HEK293 (cell line): ENCODE measurements around the gene MORF4L1.
"Not testable (repeated sequence)": the region's sequence is repeated elsewhere in the genome, so short reads cannot be mapped to it uniquely, and the experiment has no call there.

Source experiments
- CTCF ChIA-PET: fragments of 350-600 bp; formaldehyde crosslinking; extraction: SDS; loops from one replicate; lab custom pipeline; 2021; ENCODE audit warnings: antibody characterized with exemption; lab: Yijun Ruan, JAX
- POLR2A ChIA-PET: fragments of 300-600 bp; formaldehyde crosslinking; extraction: SDS; loops from one replicate; lab custom pipeline; 2020; ENCODE audit warnings: antibody characterized with exemption, inconsistent platforms; lab: Yijun Ruan, JAX
- H3K27ac ChIP-seq: fragments of 200-500 bp; sonication (Bioruptor generic); 2 replicates; pipeline ENCODE4 v1.5.1; 2014; ENCODE audit warnings: low read depth, low read length, control low read depth, inconsistent platforms; ENCODE audit errors: extremely low read depth
- H3K36me3 ChIP-seq, 2 experiments: fragments of 200-500 bp in 1 of 2; sonication (Bioruptor generic) in 1 of 2; 1 replicate in 1 of 2; 2 replicates in 1 of 2; pipeline ENCODE4 v1.5.1; 2014 to 2017; ENCODE audit warnings: inconsistent platforms in 2 of 2, low read length in 2 of 2; ENCODE audit not compliant: control insufficient read depth in 2 of 2, insufficient read depth in 1 of 2
- H3K4me1 ChIP-seq: fragments of 200-500 bp; sonication (Bioruptor generic); 2 replicates; pipeline ENCODE4 v1.5.1; 2014; ENCODE audit warnings: mild to moderate bottlenecking, low read length, inconsistent platforms; ENCODE audit not compliant: control insufficient read depth, insufficient read depth
- H3K4me3 ChIP-seq: 2 replicates; pipeline ENCODE4 v1.5.1; 2011; ENCODE audit warnings: low read depth, mild to moderate bottlenecking, control low read depth, low read length, moderate library complexity
- H3K9me3 ChIP-seq: fragments of 200-500 bp; sonication (Bioruptor generic); 2 replicates; pipeline ENCODE4 v1.5.1; 2014; ENCODE audit warnings: low read depth, low read length, inconsistent platforms; ENCODE audit not compliant: control insufficient read depth, insufficient read depth
- KLF10 ChIP-seq: fragments of 450-650 bp; IDR thresholded peaks from 2 replicates; pipeline ENCODE4 v1.5.1; 2018; ENCODE audit warnings: missing biosample characterization, mild to moderate bottlenecking, missing genetic modification characterization
- REPIN1 ChIP-seq: fragments of 450-650 bp; formaldehyde crosslinking; IDR thresholded peaks from 2 replicates; pipeline ENCODE4 v1.5.1; 2017; ENCODE audit warnings: missing biosample characterization, missing genetic modification characterization, low read depth
- SCRT1 ChIP-seq: fragments of 450-650 bp; formaldehyde crosslinking; IDR thresholded peaks from 2 replicates; pipeline ENCODE4 v1.5.1; 2016; ENCODE audit warnings: missing biosample characterization, missing genetic modification characterization, borderline replicate concordance
- SCRT2 ChIP-seq: fragments of 450-650 bp; formaldehyde crosslinking; IDR thresholded peaks from 2 replicates; pipeline ENCODE4 v1.5.1; 2016; ENCODE audit warnings: missing biosample characterization, missing genetic modification characterization
- WT1 ChIP-seq: fragments of 450-650 bp; formaldehyde crosslinking; IDR thresholded peaks from 2 replicates; pipeline ENCODE4 v1.5.1; 2016; ENCODE audit warnings: missing biosample characterization, missing genetic modification characterization
- ZNF121 ChIP-seq: fragments of 450-650 bp; formaldehyde crosslinking; IDR thresholded peaks from 2 replicates; pipeline ENCODE4 v1.5.1; 2016; ENCODE audit warnings: missing biosample characterization, missing genetic modification characterization
- ZNF423 ChIP-seq: fragments of 450-650 bp; formaldehyde crosslinking; IDR thresholded peaks from 2 replicates; pipeline ENCODE4 v1.5.1; 2016; ENCODE audit warnings: missing biosample characterization, missing genetic modification characterization
- ZNF664 ChIP-seq: fragments of 450-650 bp; formaldehyde crosslinking; IDR thresholded peaks from 2 replicates; pipeline ENCODE4 v1.5.1; 2016; ENCODE audit warnings: missing biosample characterization, missing genetic modification characterization
- ZNF677 ChIP-seq: fragments of 450-650 bp; IDR thresholded peaks from 2 replicates; pipeline ENCODE4 v1.5.0; 2018; ENCODE audit warnings: missing biosample characterization, mild to moderate bottlenecking, missing genetic modification characterization, moderate library complexity
- TF ChIP-seq, protein P1 (sequence below): fragments of 450-650 bp; formaldehyde crosslinking; IDR thresholded peaks from 2 replicates; pipeline ENCODE4 v1.5.1; 2016; ENCODE audit warnings: missing biosample characterization, missing genetic modification characterization, borderline replicate concordance

Gene MORF4L1

DNA sequence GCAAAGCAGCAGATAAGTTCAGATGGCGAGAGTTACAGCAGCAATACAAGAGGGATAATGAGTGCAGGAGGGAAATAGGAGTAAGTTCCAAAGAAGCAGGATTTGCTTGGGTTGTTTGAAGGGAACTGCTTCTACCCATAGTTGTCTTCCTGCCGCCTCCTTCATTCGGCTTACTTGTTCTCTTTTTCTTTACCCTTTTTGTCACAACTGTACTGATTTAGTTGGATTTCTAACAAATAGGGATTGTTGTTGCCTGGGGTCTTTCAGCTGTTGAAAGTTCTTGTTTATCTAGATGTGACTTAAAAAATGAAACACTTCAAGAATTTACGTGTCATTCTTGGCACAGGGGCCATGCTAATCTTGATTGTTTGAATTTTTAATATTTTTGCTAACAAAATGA, 25.9 kb downstream of the MORF4L1 start (continued):
- TF ChIP-seq, protein P1, sequence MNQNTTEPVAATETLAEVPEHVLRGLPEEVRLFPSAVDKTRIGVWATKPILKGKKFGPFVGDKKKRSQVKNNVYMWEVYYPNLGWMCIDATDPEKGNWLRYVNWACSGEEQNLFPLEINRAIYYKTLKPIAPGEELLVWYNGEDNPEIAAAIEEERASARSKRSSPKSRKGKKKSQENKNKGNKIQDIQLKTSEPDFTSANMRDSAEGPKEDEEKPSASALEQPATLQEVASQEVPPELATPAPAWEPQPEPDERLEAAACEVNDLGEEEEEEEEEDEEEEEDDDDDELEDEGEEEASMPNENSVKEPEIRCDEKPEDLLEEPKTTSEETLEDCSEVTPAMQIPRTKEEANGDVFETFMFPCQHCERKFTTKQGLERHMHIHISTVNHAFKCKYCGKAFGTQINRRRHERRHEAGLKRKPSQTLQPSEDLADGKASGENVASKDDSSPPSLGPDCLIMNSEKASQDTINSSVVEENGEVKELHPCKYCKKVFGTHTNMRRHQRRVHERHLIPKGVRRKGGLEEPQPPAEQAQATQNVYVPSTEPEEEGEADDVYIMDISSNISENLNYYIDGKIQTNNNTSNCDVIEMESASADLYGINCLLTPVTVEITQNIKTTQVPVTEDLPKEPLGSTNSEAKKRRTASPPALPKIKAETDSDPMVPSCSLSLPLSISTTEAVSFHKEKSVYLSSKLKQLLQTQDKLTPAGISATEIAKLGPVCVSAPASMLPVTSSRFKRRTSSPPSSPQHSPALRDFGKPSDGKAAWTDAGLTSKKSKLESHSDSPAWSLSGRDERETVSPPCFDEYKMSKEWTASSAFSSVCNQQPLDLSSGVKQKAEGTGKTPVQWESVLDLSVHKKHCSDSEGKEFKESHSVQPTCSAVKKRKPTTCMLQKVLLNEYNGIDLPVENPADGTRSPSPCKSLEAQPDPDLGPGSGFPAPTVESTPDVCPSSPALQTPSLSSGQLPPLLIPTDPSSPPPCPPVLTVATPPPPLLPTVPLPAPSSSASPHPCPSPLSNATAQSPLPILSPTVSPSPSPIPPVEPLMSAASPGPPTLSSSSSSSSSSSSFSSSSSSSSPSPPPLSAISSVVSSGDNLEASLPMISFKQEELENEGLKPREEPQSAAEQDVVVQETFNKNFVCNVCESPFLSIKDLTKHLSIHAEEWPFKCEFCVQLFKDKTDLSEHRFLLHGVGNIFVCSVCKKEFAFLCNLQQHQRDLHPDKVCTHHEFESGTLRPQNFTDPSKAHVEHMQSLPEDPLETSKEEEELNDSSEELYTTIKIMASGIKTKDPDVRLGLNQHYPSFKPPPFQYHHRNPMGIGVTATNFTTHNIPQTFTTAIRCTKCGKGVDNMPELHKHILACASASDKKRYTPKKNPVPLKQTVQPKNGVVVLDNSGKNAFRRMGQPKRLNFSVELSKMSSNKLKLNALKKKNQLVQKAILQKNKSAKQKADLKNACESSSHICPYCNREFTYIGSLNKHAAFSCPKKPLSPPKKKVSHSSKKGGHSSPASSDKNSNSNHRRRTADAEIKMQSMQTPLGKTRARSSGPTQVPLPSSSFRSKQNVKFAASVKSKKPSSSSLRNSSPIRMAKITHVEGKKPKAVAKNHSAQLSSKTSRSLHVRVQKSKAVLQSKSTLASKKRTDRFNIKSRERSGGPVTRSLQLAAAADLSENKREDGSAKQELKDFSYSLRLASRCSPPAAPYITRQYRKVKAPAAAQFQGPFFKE: no peak
- TF ChIP-seq REPIN1 (tag by site-specific recombination) (no peak), ZNF677 (no peak), KLF10 (tag by site-specific recombination) (no peak), ZNF664 (no peak)
- TF ChIP-seq, all 188 proteins: peak for 0

- H3K4me3 ChIP-seq, H3K27ac ChIP-seq, POLR2A ChIA-PET, H3K4me1 ChIP-seq, H3K9me3 ChIP-seq: not testable (repeated sequence)
- peaks cover 85 to 99% of the 10 kb centered on the region in 2 experiments for H3K36me3 ChIP-seq
- TF ChIP-seq SCRT1 (tag by site-specific recombination) (peak; percentile 64; the same call in 1 of the 2 replicates), SCRT2 (peak; percentile 91)
- TF ChIP-seq, all 188 proteins: peak for 2; not testable (repeated sequence) for 186
- CTCF ChIA-PET: interaction anchor here (1.2 to 1.3 kb wide), 2 partner anchors 9 to 127 kb away, joined by 3 read pairs; no protein-coding TSS in a partner anchor
Measured at GRCh38 chr15:78900819-78901533, 28.3 kb downstream of the MORF4L1 start.

DNA sequence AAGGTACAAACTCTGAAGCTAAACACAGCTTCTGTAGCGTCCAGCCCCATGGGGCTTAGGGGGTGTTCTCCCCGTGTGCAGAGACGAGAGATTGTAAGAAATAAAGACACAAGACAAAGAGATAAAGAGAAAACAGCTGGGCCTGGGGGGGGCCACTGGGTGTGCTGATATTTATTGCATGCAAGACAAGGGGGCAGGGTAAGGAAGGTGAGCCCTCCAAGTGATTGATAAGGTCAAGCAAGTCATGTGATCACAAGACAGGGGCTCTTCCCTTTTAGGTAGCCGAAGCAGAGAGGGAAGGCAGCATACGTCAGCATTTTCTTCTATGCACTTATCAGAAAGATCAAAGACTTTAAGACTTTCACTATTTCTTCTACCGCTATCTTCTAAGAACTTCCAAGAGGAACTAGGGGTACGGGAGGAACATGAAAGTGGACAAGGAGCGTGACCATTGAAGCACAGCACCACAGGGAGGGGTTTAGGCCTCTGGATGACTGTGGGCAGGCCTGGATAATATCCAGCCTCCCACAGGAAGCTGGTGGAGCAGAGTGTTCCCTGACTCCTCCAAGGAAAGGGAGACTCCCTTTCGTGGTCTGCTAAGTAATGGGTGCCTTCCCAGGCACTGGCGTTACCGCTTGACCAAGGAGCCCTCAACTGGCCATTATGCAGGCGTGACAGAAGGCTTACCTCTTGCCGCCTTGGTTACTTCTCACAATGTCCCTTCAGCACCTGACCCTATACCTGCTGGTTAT, 29.8 kb downstream of the MORF4L1 start:
- POLR2A ChIA-PET: interaction anchor here (0.5 kb wide), 1 partner anchor 603 kb away, joined by 7 read pairs; the partner anchor contains the start of gene SKIC8
- CTCF ChIA-PET: interaction anchor here (0.5 to 1.4 kb wide), 5 partner anchors 28 to 282 kb away, joined by 3 to 6 read pairs (median 3); no protein-coding TSS in a partner anchor
- not testable (repeated sequence) for H3K9me3 ChIP-seq, H3K4me1 ChIP-seq, H3K27ac ChIP-seq
- H3K36me3 ChIP-seq: peaks cover 84 to 98% of the 10 kb centered on the region in 2 experiments
- TF ChIP-seq WT1 (tag by site-specific recombination): peak; percentile 33; the same call in 1 of the 2 replicates
- TF ChIP-seq, all 188 proteins: peak for 1; not testable (repeated sequence) for 187
- not testable (repeated sequence) for H3K4me3 ChIP-seq

GRCh38 chr15:78904599-78905358, 32.1 kb downstream of the MORF4L1 start:
- H3K9me3 ChIP-seq: no peaks in the 10 kb centered on the region
- TF ChIP-seq ZNF423 (tag by site-specific recombination) (no peak), SCRT1 (tag by site-specific recombination) (0 out of 2 replicates have a peak, but pooled peaks have one; percentile 10), ZNF121 (tag by site-specific recombination) (peak; percentile 72; the same call in 1 of the 2 replicates)
- H3K27ac ChIP-seq: no peak overlapping the region
- ChIA-PET POLR2A (interaction anchor here (0.7 kb wide), 1 partner anchor 103 kb away, joined by 5 read pairs; no protein-coding TSS in a partner anchor), CTCF (interaction anchor here (1.2 to 9.6 kb wide), 4 partner anchors 13 to 278 kb away, joined by 3 to 157 read pairs (median 74); no protein-coding TSS in a partner anchor)
- no peak overlapping the region for H3K4me3 ChIP-seq
- peaks cover 68 to 85% of the 10 kb centered on the region in 2 experiments for H3K36me3 ChIP-seq
- H3K4me1 ChIP-seq: no peaks in the 10 kb centered on the region
